A549 (cell line): ENCODE results near the gene LIMS1.

Experiments
- CHD4 ChIP-seq: fragments of 200-600 bp; sonication (generic); IDR thresholded peaks from 2 replicates; pipeline ENCODE4 v1.6.1; 2016; ENCODE audit warnings: antibody characterized with exemption, mild to moderate bottlenecking, borderline replicate concordance
- FOSL2 ChIP-seq, 2 experiments: fragments of 450-650 bp in 1 of 2; fragments of >200 bp in 1 of 2; sonication (Bioruptor Twin) in 1 of 2; formaldehyde crosslinking; IDR thresholded peaks; 2 replicates each; pipeline versions ENCODE4 v1.5.0 to v1.6.1; 2016 to 2020; ENCODE audit warnings: mild to moderate bottlenecking in 1 of 2, moderate library complexity in 1 of 2
- POLR2A ChIP-seq: IDR thresholded peaks from 2 replicates; pipeline ENCODE4 v1.6.1; 2012; ENCODE audit warnings: mild to moderate bottlenecking, low read length
- RAD21 ChIP-seq, 2 experiments: fragments of >200 bp in 1 of 2; sonication (Bioruptor Twin) in 1 of 2; formaldehyde crosslinking in 1 of 2; IDR thresholded peaks in 1 of 2; conservative IDR thresholded peaks in 1 of 2; 2 replicates in 1 of 2; 3 replicates in 1 of 2; pipeline ENCODE4 v1.6.1; 2012 to 2018; ENCODE audit warnings: inconsistent platforms in 1 of 2
- SMC3 ChIP-seq: fragments of >200 bp; sonication (Bioruptor Twin); formaldehyde crosslinking; IDR thresholded peaks from 3 replicates; pipeline ENCODE4 v1.6.1; 2018; ENCODE audit warnings: inconsistent platforms
- ZFP36 ChIP-seq: fragments of 450-650 bp; IDR thresholded peaks from 2 replicates; pipeline ENCODE4 v1.6.1; 2014; ENCODE audit warnings: borderline replicate concordance; ENCODE audit not compliant: partially characterized antibody
- TF ChIP-seq, protein P1 (sequence below): IDR thresholded peaks from 2 replicates; pipeline ENCODE4 v1.6.1; 2012
- TF ChIP-seq, protein P2 (sequence below): fragments of >200 bp; sonication (Bioruptor Twin); formaldehyde crosslinking; IDR thresholded peaks from 3 replicates; pipeline ENCODE4 v1.5.1; 2016

DNA sequence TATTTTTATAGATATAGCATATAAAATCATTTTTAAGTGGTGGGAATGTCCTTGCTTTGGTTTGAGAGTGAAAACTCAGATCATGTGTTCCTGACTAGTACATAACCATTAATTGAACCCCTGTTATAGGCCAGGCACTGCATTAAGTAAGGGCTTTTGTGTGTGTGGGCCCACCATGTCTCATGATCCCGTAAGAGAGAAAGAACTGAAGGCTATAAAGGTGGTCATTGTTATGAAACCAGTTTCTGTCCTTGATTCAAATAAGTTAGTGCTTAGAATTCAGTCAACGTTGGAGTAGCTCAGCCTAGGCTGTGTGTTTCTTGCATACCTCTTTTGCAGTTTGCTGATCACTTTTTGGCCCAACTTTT lies 91.5 kb downstream of the LIMS1 start:
- TF ChIP-seq ZFP36: no peak
- TF ChIP-seq, protein P1, sequence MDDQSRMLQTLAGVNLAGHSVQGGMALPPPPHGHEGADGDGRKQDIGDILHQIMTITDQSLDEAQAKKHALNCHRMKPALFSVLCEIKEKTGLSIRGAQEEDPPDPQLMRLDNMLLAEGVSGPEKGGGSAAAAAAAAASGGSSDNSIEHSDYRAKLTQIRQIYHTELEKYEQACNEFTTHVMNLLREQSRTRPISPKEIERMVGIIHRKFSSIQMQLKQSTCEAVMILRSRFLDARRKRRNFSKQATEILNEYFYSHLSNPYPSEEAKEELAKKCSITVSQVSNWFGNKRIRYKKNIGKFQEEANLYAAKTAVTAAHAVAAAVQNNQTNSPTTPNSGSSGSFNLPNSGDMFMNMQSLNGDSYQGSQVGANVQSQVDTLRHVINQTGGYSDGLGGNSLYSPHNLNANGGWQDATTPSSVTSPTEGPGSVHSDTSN: no peak
- TF ChIP-seq, protein P2, sequence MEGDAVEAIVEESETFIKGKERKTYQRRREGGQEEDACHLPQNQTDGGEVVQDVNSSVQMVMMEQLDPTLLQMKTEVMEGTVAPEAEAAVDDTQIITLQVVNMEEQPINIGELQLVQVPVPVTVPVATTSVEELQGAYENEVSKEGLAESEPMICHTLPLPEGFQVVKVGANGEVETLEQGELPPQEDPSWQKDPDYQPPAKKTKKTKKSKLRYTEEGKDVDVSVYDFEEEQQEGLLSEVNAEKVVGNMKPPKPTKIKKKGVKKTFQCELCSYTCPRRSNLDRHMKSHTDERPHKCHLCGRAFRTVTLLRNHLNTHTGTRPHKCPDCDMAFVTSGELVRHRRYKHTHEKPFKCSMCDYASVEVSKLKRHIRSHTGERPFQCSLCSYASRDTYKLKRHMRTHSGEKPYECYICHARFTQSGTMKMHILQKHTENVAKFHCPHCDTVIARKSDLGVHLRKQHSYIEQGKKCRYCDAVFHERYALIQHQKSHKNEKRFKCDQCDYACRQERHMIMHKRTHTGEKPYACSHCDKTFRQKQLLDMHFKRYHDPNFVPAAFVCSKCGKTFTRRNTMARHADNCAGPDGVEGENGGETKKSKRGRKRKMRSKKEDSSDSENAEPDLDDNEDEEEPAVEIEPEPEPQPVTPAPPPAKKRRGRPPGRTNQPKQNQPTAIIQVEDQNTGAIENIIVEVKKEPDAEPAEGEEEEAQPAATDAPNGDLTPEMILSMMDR: no peak
- TF ChIP-seq POLR2A: no peak
- TF ChIP-seq RAD21 (conservative IDR thresholded peaks at IDR 0.05 in 1 of 2, IDR thresholded peaks at IDR 0.05 in 1 of 2): no peak
- no peak for TF ChIP-seq FOSL2 (IDR thresholded peaks at IDR 0.05)
- TF ChIP-seq FOSL2 (CRISPR knock-in tag; IDR thresholded peaks at IDR 0.05): no peak
- TF ChIP-seq SMC3: no peak
- TF ChIP-seq CHD4: no peak
